ENCODE results near the gene SPON2.

Gene SPON2

DNA sequence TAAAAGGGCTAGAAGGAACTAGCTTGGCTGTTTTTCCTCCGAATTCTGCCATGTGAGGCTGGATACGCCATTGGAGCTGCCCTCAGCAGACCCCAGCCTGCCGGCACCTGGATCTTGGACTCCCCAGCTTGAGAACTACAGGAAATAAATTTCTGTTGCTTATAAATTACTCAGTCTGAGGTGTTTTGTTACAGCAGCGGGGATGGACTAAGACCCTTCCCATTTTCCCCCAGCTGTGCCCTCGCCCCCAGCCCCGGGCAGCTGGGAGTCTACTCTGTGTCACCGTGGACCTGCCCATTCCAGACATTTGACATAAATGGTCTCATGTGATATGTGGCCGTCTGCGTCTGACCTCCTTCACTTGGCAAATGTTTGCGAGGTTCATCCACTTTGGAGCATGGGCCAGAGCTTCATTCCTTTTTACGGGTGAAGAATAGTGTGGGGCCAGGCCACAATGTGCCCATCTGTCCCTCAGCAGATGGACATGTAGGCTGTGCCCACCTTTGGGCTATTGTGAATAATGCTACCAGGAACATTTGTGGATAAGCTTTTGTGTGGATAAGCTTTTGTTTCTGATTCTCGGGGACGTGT lies 30.7 kb upstream of the SPON2 start:
- H3K27ac Mint-ChIP-seq: peak overlapping the region in 2 of 3 experiments; percentile 87 to 94
- H3K9me3 Mint-ChIP-seq: no peaks in the 10 kb centered on the region
- H3K4me3 Mint-ChIP-seq: no peak overlapping the region
- H3K4me1 Mint-ChIP-seq: peaks cover 49% of the 10 kb centered on the region
- TF ChIP-seq, protein P1, sequence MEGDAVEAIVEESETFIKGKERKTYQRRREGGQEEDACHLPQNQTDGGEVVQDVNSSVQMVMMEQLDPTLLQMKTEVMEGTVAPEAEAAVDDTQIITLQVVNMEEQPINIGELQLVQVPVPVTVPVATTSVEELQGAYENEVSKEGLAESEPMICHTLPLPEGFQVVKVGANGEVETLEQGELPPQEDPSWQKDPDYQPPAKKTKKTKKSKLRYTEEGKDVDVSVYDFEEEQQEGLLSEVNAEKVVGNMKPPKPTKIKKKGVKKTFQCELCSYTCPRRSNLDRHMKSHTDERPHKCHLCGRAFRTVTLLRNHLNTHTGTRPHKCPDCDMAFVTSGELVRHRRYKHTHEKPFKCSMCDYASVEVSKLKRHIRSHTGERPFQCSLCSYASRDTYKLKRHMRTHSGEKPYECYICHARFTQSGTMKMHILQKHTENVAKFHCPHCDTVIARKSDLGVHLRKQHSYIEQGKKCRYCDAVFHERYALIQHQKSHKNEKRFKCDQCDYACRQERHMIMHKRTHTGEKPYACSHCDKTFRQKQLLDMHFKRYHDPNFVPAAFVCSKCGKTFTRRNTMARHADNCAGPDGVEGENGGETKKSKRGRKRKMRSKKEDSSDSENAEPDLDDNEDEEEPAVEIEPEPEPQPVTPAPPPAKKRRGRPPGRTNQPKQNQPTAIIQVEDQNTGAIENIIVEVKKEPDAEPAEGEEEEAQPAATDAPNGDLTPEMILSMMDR (IDR thresholded peaks at IDR 0.05; ENCODE audit: unreplicated experiment in 3 of 3): no peak
- peaks cover 10% of the 10 kb centered on the region for H3K27me3 Mint-ChIP-seq (ENCODE audit: low read depth)
- peaks cover 4% of the 10 kb centered on the region for H3K36me3 Mint-ChIP-seq (ENCODE audit: low read depth)

DNA sequence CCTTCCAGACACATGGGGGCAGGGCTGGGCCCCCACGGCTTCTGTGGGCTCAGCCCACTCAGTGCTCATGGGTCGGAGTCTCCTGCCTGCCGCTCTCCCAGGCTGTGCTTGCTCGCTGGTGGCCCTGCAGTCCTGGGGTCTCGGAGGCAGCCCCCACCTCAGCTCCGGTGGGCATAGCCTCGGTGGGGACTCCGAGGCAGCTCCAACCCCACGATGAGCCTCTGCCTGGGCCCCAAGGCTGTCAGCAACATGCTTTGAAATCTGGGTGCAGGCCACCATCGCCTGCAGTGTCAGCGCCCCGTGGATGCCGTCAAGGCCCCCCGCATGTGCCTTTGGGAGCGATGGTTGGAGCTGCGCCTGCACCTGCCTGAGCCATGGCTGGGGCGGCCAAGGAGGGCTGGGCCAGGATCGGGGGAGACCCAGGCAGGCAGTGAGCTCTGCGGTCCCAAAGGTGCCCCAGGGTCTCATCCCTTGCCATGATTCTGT lies 30.2 kb upstream of the SPON2 start:
- TF ChIP-seq, protein P1 (IDR thresholded peaks at IDR 0.05; ENCODE audit: unreplicated experiment in 3 of 3): no peak
- H3K9me3 Mint-ChIP-seq: no peaks in the 10 kb centered on the region
- no peak overlapping the region for H3K4me3 Mint-ChIP-seq
- H3K27ac Mint-ChIP-seq: peak overlapping the region; percentile 73 to 94 (median 89)
- H3K36me3 Mint-ChIP-seq (ENCODE audit: low read depth): peaks cover 4% of the 10 kb centered on the region
- peaks cover 47% of the 10 kb centered on the region for H3K4me1 Mint-ChIP-seq
- peaks cover 10% of the 10 kb centered on the region for H3K27me3 Mint-ChIP-seq (ENCODE audit: low read depth)

DNA sequence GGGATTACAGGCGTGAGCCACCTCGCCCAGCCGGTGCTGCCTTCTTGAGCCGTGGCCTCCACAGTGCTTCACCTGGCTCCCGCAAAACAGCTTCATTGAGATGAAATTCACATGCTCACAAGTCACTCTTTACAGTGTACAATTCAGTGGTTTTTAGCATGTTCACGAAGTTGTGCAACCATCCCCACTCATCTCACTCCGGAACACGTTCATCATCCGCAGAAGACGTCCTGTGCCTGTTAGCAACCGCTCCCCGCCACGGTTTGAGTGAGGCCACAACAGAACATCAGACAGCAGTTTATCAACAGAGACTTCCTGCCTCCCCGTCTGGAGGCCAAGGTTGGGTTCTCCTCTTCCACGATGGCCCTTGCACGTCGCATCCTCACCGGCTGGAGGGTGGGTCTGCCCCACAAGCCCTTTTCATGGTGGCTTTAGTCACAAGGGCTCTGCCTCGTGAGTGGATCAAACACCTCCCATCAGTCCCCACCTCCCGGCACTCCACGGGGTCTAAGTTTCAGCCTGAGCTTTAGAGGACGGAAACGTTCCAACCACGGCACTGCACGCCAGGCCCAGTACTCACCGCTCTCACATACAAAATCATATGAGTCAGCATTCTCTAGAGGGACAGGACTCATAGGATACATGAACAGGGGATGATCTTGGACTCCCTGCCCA lies 29.6 kb upstream of the SPON2 start:
- Mint-ChIP-seq H3K27me3 (ENCODE audit: low read depth) (peaks cover 10% of the 10 kb centered on the region), H3K36me3 (ENCODE audit: low read depth) (peaks cover 4% of the 10 kb centered on the region), H3K4me1 (peaks cover 50% of the 10 kb centered on the region), H3K27ac (peak overlapping the region; percentile 73 to 94 (median 89)), H3K4me3 (peak overlapping the region in 2 of 3 experiments; percentile 60 to 68), H3K9me3 (no peaks in the 10 kb centered on the region)
- TF ChIP-seq, protein P1 (IDR thresholded peaks at IDR 0.05; ENCODE audit: unreplicated experiment in 3 of 3): no peak

DNA sequence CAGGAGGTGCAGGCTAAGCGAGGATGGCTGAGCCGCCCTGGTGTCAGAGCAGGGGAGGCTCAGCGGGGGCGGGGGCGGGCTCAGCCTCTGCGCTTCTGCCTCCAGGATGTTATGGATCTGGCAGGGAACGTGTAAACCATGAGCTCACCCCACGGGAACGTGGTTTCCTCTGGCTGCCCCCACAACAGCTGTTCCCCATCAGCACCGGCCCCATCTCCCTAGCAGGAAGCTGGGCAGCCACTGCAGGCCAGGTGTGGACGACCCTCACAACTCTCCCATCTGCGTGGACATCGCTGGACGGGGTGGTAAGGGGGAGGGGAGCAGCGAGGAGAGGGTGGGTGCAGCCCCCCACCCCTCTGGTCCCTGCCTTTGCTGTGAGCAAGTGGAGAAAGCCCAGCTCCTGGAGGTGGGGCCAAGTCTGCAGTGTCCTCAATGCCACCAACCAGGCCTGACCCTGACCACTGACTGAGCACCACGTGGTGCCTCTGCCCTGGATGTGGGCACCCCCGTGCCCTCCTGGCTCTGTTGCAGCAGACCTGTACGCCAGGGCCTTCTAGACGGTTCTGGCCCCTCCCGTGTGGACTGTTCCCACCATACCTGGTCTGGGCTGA lies 28.1 kb upstream of the SPON2 start:
- H3K4me1 Mint-ChIP-seq: peaks cover 50% of the 10 kb centered on the region
- no peak overlapping the region for H3K4me3 Mint-ChIP-seq
- TF ChIP-seq, protein P1 (IDR thresholded peaks at IDR 0.05; ENCODE audit: unreplicated experiment in 3 of 3): no peak
- H3K9me3 Mint-ChIP-seq: no peaks in the 10 kb centered on the region
- H3K27me3 Mint-ChIP-seq (ENCODE audit: low read depth): peaks cover 10% of the 10 kb centered on the region
- peak overlapping the region in 2 of 3 experiments; percentile 77 to 80 for H3K27ac Mint-ChIP-seq
- H3K36me3 Mint-ChIP-seq (ENCODE audit: low read depth): peaks cover 4% of the 10 kb centered on the region

DNA sequence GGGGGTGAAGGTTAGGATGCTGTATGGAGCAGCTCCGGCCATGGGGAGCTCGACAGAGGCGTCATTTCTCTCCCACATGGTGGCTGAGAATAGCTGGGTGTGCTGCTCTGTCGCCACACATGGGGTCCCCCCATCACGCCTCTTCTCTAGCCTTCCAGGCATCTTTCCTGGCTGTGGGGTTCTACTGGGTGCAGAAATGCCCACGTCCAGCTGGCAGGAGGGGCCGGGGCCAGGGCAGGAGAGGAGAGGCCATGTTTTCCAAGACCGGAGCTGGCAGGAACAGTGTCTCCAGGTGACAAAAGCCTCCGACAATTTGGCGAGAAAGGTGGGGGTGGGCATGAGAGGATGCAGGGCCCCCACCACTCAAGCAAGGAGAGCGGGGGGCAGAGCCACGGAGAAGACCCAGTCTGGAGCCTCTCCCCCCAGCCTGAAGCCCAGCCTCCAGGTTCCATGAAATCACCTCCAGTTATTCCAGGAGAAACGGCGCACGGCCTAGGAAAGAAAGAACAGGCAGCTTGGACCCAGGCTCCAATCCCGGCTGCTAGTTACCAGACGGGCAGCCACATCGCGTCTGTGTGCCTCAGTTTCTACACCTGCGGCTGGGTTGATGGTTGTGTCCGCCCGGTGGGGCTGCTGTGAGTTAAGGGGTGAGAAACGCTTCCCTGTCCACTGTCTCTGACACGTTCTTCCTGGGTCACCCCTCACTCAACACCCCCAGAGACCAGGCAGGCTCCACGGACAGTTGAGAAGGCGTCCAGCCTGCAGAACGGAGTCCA lies 27.4 kb upstream of the SPON2 start:
- H3K27ac Mint-ChIP-seq: peak overlapping the region in 2 of 3 experiments; percentile 77 to 80
- H3K36me3 Mint-ChIP-seq (ENCODE audit: low read depth): peaks cover 2% of the 10 kb centered on the region
- no peak overlapping the region for H3K4me3 Mint-ChIP-seq
- peaks cover 47% of the 10 kb centered on the region for H3K4me1 Mint-ChIP-seq
- peaks cover 10% of the 10 kb centered on the region for H3K27me3 Mint-ChIP-seq (ENCODE audit: low read depth)
- no peaks in the 10 kb centered on the region for H3K9me3 Mint-ChIP-seq
- TF ChIP-seq, protein P1 (IDR thresholded peaks at IDR 0.05; ENCODE audit: unreplicated experiment in 3 of 3): no peak

All from nephron (organoid).